GM06990 (cell line): ENCODE results near the gene VANGL2.

Source experiments
- DNase-seq: peaks from one replicate; pipeline ENCODE4 v3.0.0-alpha.2; 2011; ENCODE audit not compliant: insufficient read length; ENCODE audit errors: extremely low read depth
- H3K27me3 ChIP-seq: replicated peaks from 2 replicates; pipeline ENCODE4 v1.6.0; 2011; ENCODE audit warnings: low read length; ENCODE audit not compliant: control insufficient read depth, insufficient read depth
- H3K36me3 ChIP-seq: 2 replicates; pipeline ENCODE4 v1.5.1; 2011; ENCODE audit warnings: low read length; ENCODE audit not compliant: control insufficient read depth, insufficient read depth
- H3K4me3 ChIP-seq: replicated peaks from 2 replicates; pipeline ENCODE4 v1.5.1; 2011; ENCODE audit warnings: low read depth, mild to moderate bottlenecking, control low read depth, low read length
- CTCF ChIP-seq: IDR thresholded peaks from 2 replicates; pipeline ENCODE4 v1.5.1; 2011; ENCODE audit warnings: low read length, control low read depth, mild to moderate bottlenecking, inconsistent platforms; ENCODE audit not compliant: insufficient read depth, poor library complexity, severe bottlenecking

Gene VANGL2

GRCh38 chr1:160400223-160400645, at the start of gene VANGL2:
Gene VANGL2 (plus strand): TSS chr1:160400564. CDS start chr1:160415838, 15,274 bp downstream.
- no peaks in the 10 kb centered on the region for H3K27me3 ChIP-seq
- DNase-seq: no peak

DNA sequence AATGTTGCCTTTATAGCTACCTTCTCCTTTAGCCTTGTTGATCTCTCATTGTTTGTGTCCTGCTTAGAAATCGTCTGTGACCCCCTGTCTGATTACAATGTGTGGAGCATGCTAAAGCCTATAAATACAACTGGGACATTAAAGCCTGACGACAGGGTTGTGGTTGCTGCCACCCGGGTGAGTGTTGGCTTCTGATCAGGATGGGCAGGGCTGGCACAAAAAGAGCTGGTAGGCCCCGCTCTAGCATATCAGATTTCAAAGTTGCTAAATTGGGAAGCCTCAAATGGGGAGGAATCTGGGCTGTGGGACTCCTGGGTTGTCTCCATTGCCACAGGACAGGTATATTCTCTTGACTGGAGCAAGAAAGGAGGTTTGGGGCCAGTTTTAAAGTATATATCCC, 48.7 kb upstream of the VANGL2 start:
- Histone ChIP-seq H3K27me3 (no peaks in the 10 kb centered on the region), H3K4me3 (no peak overlapping the region), H3K36me3 (peaks cover 56% of the 10 kb centered on the region)
- no peak for DNase-seq
- TF ChIP-seq CTCF: no peak

More at GRCh38 chr1:160400223-160400645, at the start of gene VANGL2:
- Histone ChIP-seq H3K4me3 (peak within 1 kb of the TSS; percentile 54), H3K36me3 (no peaks in the 10 kb centered on the region)
- no peak for TF ChIP-seq CTCF

DNA sequence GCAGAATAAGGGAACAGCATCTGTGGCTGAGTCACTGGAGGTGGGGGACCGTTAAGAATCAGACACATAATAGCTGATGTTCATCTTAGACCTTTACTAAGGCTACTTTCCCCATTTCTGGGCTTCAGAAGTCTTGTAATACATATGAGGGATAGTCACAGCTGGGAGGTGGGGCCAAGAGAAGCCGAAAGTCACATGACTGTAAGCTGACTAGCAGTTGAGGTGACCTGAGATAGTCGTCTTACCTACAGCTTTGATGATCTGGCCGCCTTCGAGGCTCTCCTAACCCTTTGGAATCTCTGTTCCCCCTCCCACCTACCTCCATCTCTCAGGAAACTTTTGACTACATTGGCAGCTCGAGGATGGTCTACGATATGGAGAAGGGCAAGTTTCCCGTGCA, 47.8 kb upstream of the VANGL2 start:
- no peaks in the 10 kb centered on the region for H3K27me3 ChIP-seq
- DNase-seq: no peak
- peaks cover 61% of the 10 kb centered on the region for H3K36me3 ChIP-seq
- TF ChIP-seq CTCF: no peak
- H3K4me3 ChIP-seq: no peak overlapping the region

GRCh38 chr1:160353223-160353622, 47.1 kb upstream of the VANGL2 start:
- no peak for TF ChIP-seq CTCF
- Histone ChIP-seq H3K36me3 (peaks cover 68% of the 10 kb centered on the region), H3K4me3 (no peak overlapping the region), H3K27me3 (no peaks in the 10 kb centered on the region)
- no peak for DNase-seq

DNA sequence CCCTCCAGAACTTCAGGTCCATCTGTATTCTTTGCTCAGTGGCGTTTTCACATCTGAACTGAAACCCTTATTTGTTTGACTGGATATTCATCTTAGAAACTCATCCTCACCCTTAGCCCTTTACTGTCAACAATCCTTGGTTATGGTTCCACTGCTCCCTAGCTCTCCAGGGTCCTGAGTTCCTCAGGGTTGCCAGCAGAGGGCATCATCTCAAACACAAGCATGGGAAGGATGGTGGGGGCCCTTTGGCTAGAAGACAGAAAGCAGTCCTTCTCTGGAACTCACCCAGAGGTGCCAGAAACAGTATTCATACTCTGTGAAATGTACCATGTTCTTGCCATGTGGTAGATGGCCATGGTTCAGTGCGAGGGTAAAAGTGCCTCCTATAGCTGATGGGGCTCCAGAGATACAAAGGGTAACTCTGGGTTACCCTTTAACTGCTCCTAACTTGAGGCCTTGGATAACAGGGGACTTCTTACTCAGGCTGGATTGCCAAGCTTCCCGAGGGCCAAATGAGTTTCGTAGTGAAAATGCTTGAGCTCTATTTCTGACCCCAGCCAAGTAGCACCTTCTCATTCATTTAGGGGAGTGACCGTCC, 45.9 kb upstream of the VANGL2 start:
- no peak for DNase-seq
- Histone ChIP-seq H3K36me3 (peaks cover 63% of the 10 kb centered on the region), H3K27me3 (no peaks in the 10 kb centered on the region), H3K4me3 (no peak overlapping the region)
- peak; percentile 63 for TF ChIP-seq CTCF
